ENCODE measurements around the gene YPEL3.

YPEL3 gene

GRCh38 chr16:30112197-30113030 lies 16.4 kb upstream of the YPEL3 start:
- DNase-seq (ENCODE audit: low spot score) = peak; percentile 81
- TF ChIP-seq CTCF (IDR thresholded peaks at IDR 0.05; ENCODE audit: extremely low read depth, missing control alignments) = peak; percentile 62

- no peak for TF ChIP-seq CTCF (IDR thresholded peaks at IDR 0.05; ENCODE audit: extremely low read depth, missing control alignments)
- no peak for DNase-seq (ENCODE audit: low spot score)
Observed at GRCh38 chr16:30110661-30111060, 14.6 kb upstream of the YPEL3 start.

DNA sequence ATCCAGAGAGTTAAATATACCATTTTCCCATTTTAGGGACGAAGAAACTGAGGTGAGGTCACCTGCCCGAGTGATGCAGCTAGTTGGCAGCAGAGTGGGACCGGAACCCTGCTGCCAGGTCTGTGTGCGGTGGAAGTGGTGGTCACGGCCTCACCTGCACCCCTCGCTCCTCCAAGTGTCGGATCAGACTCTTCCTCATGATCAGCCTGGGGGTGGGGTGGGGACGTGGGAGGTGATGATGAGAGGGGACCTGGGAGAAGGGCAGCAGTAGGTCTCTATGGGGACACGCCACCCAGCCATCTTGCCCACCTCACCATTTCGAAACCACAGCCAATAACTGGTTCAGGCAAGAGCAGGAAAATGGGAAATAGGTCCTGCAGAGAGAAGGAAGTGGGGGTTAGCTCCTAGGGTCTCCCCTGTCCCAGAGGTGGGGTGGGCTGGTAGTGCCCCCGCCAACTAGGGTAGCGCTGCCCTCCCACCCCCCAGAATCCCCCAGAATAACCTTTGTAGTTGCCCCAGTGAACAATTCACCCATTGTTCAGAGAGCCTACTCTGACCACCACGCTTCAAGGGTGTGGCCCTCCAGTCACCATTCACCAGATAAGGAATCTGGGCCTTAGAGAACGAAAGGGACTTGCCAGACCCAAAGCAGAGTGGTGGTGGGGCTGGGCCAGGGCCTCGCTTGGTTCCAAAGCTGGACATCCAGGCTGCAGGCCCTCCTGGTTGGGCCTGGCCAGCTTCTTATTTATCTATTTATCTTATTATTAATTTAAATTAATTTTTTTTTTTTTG lies 12.2 kb upstream of the YPEL3 start:
- no peak for TF ChIP-seq CTCF (IDR thresholded peaks at IDR 0.05; ENCODE audit: extremely low read depth, missing control alignments)
- no peak for DNase-seq (ENCODE audit: low spot score)

GRCh38 chr16:30104492-30104891 lies 8.5 kb upstream of the YPEL3 start:
- no peak for TF ChIP-seq CTCF (IDR thresholded peaks at IDR 0.05; ENCODE audit: extremely low read depth, missing control alignments)
- DNase-seq (ENCODE audit: low spot score) = no peak

DNA sequence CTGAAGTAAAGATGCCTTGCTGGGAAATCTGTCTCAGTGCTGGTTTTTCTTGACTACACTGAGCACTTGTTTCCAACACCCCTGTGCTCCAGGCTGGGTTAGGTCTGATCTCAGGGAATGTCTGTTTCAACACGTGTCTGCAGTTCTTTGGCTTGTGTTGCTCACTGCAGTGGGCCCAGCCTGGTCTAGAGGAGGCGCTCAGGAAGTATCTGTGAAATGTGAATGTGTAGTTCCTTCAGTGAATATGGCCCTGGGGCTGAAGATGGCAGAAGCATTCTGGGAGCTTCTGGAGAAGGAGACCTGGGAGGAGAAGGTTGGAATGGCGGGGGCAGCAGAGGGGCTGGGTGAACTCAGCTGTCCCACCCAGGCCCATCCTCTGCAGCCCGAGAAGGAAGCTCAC lies 8.1 kb upstream of the YPEL3 start:
- no peak for TF ChIP-seq CTCF (IDR thresholded peaks at IDR 0.05; ENCODE audit: extremely low read depth, missing control alignments)
- no peak for DNase-seq (ENCODE audit: low spot score)

DNA sequence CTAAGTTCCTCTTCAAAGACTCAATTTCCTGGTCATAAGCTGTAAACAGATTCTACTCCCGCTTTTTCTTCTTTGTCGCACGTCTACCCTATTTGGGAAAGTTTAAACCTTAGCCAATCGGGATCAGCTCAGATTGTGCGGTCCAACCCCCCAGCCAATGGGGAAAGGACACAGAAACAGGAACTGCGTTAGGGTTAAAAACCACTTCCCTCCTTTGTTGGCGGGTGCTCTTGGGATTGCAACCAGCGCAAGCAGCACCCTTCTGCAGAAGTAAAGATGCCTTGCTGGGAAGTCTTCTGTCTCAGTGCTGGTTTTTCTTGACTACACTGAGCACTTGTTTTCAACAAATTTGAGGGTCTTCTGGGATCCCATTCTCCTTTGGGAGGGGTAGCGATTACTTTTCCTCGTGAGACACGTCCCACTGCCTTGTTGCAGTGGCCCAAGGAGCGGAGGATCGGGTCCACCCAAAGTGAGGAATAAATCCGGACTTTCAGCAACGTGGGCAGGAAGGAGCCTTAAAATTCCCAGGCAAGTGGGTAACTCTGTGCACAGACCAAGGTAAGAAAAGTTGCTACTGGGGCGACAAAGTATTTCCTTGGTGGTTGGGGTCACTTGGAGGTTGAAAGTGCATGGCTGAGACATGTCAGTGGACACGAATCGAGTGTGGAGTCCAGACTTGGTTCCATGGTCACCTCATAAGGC lies 1.0 kb upstream of the YPEL3 start:
- DNase-seq (ENCODE audit: low spot score) = no peak
- TF ChIP-seq CTCF (IDR thresholded peaks at IDR 0.05; ENCODE audit: extremely low read depth, missing control alignments) = no peak

Measured in GM20000 (cell line).